Epithelial cell of esophagus (primary cell): ENCODE results near the gene TOGARAM1.

Experiments used
- DNase-seq: peaks from one replicate; pipeline ENCODE4 v3.0.0; 2010; ENCODE audit warnings: low read depth
- H3K4me3 ChIP-seq: 2 replicates; pipeline ENCODE4 v1.5.1; 2011; ENCODE audit warnings: mild to moderate bottlenecking, low read length, control low read depth
- TF ChIP-seq, protein P1 (sequence below): IDR thresholded peaks from 2 replicates; pipeline ENCODE4 v1.5.1; 2011; ENCODE audit warnings: low read depth, mild to moderate bottlenecking, low read length, control low read depth, inconsistent platforms; ENCODE audit not compliant: insufficient read depth; ENCODE audit errors: missing control alignments

TOGARAM1 gene

GRCh38 chr14:44940944-44941343, 21.0 kb upstream of the TOGARAM1 start:
- TF ChIP-seq, protein P1, sequence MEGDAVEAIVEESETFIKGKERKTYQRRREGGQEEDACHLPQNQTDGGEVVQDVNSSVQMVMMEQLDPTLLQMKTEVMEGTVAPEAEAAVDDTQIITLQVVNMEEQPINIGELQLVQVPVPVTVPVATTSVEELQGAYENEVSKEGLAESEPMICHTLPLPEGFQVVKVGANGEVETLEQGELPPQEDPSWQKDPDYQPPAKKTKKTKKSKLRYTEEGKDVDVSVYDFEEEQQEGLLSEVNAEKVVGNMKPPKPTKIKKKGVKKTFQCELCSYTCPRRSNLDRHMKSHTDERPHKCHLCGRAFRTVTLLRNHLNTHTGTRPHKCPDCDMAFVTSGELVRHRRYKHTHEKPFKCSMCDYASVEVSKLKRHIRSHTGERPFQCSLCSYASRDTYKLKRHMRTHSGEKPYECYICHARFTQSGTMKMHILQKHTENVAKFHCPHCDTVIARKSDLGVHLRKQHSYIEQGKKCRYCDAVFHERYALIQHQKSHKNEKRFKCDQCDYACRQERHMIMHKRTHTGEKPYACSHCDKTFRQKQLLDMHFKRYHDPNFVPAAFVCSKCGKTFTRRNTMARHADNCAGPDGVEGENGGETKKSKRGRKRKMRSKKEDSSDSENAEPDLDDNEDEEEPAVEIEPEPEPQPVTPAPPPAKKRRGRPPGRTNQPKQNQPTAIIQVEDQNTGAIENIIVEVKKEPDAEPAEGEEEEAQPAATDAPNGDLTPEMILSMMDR: no peak
- H3K4me3 ChIP-seq: no peak overlapping the region
- no peak for DNase-seq

DNA sequence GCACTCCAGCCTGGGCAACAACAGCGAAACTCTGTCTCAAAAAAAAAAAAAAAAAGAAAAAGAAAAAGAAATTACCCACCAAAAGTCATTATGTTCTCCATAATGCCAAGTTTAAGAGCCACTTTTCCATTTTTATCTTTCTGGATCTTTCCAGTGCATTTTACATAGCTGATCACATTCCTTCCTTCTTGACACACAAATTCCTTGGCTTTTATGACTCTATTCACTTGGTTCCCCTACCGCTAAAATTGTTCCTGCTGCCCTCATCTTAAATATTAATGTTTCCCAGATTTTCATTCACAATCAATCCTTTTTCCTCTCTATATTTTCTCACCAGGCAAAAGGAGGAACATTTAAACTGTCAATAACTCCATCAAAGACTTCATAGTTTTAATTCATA, 20.4 kb upstream of the TOGARAM1 start:
- DNase-seq: no peak
- H3K4me3 ChIP-seq: no peak overlapping the region
- TF ChIP-seq, protein P1: no peak

GRCh38 chr14:44942436-44942835, 19.6 kb upstream of the TOGARAM1 start:
- no peak for DNase-seq
- TF ChIP-seq, protein P1: no peak
- H3K4me3 ChIP-seq: no peak overlapping the region

DNA sequence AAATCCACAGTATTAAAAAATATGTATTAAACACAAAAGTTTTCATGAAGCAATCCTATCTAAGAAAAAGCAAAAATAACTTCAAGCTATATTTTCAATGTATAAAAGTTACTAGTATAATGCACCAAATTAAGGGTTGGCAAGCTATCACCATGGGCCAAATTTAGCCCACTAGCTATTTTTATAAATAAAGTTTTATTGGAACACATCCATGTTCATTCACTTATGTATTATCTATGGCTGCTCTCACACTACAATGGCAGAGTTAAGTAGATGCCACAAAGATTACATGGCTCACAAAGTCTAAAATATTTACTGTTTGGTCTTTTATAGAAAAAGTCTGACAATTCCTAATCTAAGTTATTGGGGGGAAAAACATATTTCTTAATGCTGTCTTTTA, 17.9 kb upstream of the TOGARAM1 start:
- no peak for DNase-seq
- no peak overlapping the region for H3K4me3 ChIP-seq
- TF ChIP-seq, protein P1: no peak

- no peak for DNase-seq
These were observed 16.7 kb upstream of the TOGARAM1 start for GRCh38 chr14:44945264-44945663.

GRCh38 chr14:44951051-44951450, 10.9 kb upstream of the TOGARAM1 start:
- H3K4me3 ChIP-seq: no peak overlapping the region
- no peak for DNase-seq
- TF ChIP-seq, protein P1: no peak

More at GRCh38 chr14:44945264-44945663, 16.7 kb upstream of the TOGARAM1 start:
- TF ChIP-seq, protein P1: no peak
- H3K4me3 ChIP-seq: no peak overlapping the region

DNA sequence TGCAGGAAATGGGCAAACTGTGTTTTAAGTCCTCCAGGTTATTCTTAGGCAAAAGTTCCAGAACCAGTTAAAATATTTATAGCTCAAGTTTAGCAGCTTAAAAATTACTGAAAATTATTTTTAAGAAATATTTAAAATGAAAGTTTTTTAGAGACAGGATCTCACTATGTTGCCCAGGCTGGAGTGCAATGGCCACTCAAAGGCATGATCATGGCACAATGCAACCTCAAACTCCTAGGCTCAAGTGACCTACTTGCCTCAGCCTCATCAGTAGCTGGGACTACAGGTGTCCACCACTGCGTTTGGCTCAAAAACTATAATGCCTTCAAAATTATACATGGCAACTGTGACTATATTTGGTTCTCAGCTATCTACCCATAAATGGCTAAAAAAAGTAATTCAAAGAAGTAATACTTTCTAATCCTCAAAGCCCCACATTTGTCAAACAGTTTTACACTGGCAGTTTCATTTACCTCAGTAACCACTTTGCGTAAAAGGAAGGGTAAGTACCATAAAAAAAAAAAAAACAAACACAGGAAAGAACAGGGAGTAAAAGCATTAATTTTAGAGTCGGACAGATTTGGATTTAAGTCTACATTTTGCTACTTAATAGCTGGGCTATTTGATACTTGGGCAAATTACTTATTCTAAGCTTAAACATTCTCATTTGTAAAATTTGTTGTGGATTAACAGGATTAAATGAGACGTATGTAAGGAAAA, 9.4 kb upstream of the TOGARAM1 start:
- DNase-seq: no peak
- TF ChIP-seq, protein P1: no peak
- H3K4me3 ChIP-seq: no peak overlapping the region
